HG03469 (cell line): Measurements from ENCODE around the gene HIVEP2.

Source experiments
- ATAC-seq: cut with Tn5 transposase; IDR thresholded peaks from one replicate; pipeline ENCODE4 v1.9.1; 2021; ENCODE audit warnings: mild to moderate bottlenecking, moderate library complexity, moderate number of reproducible peaks; ENCODE audit not compliant: unreplicated experiment

Gene HIVEP2

DNA sequence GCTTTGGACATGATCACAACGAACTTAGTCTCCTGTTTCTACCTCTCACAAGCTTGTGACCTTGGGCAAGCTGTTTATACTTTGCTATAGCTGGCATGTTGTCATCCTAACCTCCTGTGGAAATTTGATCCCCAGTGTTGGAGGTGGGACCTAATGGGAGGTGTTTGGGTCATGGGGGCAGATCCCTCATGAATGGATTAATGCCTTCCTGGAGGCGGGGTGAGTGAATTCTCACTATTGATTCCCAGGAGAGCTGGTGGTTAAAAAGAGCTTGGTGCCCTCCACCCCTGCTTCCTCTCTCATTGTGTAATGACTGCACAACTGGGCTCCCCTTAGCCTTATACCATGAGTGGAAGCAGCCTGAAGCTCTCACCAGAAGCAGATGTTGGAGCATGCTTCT lies 228.9 kb downstream of the HIVEP2 start:
- ATAC-seq: no peak

DNA sequence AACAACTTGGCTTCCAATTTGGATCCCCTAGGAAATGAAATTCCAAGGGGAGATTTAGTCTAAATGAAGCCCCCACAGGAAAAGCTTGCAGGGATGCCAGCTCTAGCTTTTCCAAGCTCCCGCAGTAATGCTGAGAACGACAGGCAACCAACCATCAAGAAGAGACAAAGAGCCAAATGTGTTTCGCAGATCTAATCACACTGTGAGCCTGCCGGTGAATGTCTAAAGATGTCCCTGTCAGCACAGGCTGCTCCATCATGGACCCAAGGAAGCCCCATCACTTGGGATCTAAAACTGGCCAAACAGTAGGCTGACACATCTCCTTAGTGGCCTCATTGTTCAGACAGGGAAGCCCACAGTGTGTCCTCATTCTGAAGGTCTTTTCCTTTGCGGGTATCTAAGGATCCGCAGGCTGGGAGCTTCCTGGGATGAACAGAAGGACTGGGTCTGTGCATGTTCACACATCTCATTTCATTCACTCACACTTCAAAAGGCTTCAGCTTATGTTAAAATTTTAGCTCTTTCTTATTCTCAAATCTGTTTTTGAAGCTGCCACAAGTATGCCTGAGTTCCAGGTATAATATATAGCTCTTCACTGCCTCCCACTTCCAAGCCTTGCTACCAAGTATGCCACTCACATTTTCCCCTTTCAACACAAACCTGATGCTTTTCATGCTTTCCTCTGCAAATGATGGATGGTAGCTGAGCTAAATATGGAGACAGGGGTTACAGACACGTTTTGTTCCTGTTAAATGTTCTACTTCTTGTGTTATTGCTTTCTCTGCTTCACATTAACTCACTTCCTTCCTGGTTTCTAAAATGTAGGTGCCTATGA lies 229.8 kb downstream of the HIVEP2 start:
- no peak for ATAC-seq

DNA sequence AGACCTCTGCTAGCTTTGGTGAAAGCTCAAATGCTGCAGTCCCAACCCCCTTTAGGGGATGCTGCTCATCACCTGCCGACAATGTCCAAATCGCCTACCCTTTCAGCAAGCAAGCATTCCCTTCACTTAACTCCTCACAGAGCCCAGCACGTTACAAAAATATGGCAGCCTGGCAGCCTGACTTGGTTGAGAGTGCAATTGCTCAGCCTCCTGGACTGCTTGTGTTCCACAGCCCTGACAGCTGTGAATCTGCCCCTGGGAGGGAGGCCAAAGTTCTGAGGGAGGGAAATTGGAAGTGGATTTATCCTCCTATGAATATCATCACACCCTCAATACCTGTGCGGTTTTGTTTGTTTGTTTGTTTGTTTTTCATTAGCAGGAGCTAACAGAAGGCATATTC lies 231.0 kb downstream of the HIVEP2 start:
- no peak for ATAC-seq

DNA sequence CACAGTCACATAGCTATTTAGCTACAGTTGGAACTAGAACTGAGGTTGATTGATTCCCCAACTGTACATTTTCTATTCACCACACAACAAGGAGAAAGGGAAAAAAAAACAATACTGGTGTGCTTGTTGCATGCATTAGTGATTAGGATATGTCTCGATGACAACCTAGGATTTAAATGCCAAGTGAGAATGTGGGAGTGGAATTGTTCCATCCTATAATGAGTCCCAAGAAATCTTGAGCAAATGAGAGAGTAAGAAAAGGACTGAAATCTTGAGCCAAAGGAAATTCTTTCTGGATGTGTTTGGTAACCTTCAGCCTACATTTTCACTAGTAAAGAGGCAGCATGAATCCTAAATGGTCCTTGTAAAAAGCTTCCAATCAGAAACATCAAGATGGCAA lies 232.7 kb downstream of the HIVEP2 start:
- ATAC-seq: no peak

DNA sequence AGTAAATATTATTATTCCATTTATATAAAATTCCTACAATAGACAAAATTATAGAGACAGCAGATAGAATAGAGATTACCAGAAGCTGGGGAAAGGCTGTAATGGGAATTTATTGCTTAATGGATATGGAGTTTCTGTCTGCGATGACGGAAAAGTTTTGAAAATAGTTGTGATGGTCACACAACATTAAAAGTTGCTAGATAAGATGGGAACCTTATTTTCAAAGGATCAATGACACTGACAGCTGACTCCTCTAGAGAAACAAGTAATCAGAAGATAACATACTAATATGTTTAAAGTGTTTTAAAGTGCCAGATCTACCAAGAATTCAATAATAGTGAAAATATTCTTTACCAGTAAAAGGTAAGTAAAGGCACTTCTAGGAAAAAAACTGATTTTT lies 236.3 kb downstream of the HIVEP2 start:
- ATAC-seq: no peak

DNA sequence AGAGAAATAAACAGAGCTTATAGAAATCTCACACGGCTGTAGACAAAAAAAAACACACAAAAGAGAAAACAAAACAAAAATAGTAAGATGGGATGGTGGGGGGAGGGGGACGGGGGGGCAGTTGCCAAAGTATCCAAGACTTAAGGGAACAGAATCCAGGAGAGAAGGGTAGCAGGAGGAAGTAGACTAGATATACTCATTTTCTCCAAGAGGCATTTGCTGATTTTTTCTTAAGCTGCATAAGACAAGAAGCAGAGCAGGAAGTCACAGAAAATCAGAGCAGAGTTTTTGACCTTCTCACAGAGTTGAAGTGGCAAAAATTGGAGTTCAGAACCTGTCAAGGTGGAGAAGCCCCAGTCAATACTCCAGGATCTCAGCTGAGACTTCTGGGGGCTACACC lies 237.7 kb downstream of the HIVEP2 start:
- no peak for ATAC-seq

DNA sequence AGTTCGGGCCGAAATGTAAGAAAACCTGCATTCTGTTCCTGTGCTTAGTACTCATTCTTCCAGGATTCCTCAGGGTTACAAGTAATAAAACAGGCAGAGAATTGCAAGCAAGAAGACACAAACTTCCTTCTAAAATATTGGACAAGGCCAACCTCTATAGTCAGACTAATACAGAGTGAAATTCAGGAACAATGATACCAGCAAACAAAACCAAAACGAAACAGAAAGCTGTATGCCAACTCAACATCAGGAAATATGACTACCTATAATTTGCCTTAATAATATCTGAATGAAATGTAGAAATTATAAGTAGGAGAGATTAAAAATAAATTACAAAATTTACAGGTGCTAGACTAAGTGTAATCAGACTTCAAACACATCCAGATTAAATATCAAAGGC lies 238.8 kb downstream of the HIVEP2 start:
- no peak for ATAC-seq

DNA sequence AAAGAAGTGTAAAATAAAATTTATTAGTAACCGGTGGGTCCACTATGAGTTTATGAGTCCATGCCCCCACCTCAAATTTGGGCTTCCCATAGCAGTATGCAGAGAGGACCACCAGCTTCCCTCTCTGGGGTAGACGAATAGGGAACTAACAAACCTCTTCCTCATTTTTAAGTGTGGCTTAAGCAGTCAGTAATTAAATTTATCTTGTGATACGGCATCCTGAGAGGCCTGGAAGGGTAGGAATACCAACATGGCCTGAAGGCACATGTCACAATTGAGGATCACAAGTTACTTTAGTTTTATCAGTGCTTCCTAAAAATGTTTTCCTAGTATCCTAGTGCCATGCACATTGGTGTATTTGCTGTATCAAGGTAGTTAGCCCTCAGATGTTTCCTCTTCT lies 239.9 kb downstream of the HIVEP2 start:
- no peak for ATAC-seq

DNA sequence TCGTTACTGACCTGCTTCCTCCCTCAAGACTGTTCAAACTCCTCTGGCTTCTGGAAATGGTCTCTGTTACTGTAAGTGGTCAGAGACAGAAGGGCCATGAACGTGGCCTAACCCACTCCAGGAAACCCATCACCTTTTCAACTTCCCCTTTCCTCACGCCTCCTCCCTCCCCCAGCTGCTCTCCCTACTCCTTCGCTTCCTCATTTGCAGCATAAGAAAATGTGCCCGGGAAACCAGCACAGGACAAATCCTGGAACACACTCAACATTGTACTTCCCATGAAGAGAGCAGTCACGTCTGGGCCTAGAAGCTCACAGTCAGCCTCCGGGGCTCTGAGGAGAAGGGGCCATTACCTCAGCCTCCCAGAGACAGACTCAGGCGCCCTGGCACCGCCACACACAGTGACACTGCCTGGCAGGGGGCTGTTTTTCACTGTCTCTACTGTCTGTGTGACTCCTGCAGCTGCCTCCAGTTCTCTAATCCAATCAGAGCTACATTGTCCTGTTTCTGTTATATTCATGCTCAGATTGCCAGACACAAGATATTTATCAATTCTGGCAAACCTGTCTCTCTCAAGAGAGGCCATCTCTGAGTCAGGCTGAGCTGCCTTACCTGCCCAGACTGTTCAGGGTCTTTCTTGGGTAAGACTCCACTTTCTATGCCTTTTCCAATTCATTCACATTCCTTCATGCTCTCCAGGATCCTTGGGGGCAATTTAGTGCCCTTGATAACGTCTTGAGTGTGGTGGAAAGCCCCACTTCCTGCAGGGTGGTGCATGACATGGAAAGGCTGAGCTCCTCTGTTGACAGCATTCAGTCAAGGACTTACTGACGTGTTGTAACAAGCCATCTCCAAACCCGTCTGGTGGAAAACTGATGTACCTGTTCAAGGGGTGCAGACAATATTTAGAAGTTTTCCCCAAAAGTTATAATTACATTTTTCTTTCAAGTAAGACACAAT lies 242.2 kb downstream of the HIVEP2 start:
- no peak for ATAC-seq
